COLO829 (cell line): ENCODE data around the gene KLHL25.
"Not testable (repeated sequence)": the region's sequence is repeated elsewhere in the genome, so short reads cannot be mapped to it uniquely, and the experiment has no call there.

Experiments
- DNase-seq: peaks from one replicate; pipeline ENCODE4 v3.0.0; 2012; ENCODE audit warnings: low spot score

Gene KLHL25

GRCh38 chr15:85802617-85803016, 7.9 kb upstream of the KLHL25 start:
- DNase-seq: not testable (repeated sequence)

GRCh38 chr15:85800478-85801123, 5.9 kb upstream of the KLHL25 start:
- no peak for DNase-seq

DNA sequence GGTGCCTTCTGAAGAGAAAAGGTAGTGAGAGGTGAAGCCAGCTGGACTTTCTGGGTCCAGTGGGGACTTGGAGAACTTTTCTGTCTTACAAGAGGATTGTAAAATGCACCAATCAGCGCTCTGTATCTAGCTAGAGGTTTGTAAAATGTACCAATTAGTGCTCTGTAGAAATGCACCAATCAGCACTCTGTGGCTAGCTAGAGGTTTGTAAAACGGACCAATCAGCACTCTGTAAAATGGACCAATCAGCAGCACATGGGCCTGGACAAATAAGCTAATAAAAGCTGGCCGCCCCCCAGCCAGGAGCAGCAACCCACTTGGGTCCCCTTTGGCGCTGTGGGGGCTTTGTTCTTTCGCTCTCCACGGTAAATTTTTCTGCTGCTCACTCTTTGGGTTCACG, 1.6 kb upstream of the KLHL25 start:
- DNase-seq: not testable (repeated sequence)

DNA sequence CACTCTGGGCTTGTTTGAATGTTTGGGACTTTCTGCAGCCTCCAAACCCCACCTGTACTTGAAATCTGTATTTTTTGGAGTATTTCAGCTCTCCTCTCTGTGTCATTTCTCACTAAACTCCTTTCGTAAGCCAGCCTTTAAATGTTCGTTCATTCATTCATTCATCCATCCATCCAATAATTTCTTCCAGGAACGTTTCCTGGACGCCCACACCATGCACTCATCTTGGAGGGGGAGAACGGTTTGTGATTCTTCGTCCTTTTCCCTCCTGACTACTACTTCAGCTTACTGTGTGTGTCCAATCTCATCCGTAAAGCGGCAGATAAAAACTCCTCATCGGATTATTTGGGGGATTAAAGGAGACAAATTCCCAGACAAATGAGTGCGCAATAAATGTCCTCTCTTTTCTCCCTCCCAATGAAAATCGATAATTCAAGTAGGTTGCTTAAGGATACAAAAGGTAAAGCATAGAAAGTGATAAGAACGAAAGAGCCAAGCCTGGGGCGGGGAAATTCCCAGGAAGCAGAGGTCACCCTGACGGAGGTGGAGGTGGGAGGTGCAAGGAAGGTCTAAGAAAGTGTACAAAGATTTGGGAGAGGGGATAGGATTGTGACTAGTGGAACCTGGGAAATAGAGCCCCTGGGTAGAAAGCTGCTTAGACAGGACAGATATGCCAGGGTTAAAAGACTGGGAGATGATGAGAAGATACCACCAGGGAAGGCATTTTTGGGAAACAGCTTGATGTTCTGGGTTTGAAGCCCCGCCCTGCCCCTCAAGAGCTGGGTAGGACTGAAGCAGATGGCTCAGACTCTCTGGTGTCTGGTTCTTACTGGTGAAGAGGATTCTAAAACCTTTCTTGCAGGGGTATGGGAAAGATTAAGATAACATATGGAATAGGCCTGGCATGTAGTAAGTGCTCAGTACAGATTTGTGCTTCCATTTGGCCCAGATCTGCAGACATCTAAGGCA, 896 bp upstream of the KLHL25 start:
- DNase-seq: no peak

- no peak for DNase-seq
Measured at GRCh38 chr15:85793641-85794597, 806 bp downstream of the KLHL25 start.

DNA sequence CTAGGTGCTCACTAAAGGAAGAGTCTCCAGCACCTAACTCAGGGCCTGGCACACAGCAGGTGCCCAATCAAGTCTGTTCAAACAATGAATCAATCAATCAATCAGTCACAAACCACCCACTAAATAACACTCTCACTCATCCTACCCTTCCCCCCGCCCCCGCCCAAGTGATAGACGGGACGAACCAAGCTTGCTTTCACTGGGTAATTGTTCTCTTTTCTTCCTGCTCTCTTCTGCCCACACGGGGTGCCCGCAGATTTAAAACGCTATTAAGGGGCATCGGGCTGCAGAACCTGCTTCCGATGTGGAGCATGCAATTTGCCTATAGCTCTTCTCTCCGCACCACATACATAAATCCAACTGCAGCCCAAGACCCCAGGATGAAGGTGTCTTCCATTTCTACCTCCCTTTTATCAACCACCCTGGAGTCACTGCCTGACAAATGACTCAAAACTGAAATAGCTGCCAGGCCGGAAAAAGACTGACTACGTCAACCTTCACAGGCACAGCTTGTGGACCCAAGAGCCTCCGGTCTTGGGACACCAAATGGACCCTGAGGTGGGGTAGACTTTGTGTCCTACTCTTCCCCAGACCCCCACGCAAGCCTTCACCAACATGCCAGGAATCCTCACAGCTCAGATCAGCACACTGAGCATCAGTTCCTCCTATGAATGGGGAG, 1.7 kb downstream of the KLHL25 start:
- DNase-seq: no peak

DNA sequence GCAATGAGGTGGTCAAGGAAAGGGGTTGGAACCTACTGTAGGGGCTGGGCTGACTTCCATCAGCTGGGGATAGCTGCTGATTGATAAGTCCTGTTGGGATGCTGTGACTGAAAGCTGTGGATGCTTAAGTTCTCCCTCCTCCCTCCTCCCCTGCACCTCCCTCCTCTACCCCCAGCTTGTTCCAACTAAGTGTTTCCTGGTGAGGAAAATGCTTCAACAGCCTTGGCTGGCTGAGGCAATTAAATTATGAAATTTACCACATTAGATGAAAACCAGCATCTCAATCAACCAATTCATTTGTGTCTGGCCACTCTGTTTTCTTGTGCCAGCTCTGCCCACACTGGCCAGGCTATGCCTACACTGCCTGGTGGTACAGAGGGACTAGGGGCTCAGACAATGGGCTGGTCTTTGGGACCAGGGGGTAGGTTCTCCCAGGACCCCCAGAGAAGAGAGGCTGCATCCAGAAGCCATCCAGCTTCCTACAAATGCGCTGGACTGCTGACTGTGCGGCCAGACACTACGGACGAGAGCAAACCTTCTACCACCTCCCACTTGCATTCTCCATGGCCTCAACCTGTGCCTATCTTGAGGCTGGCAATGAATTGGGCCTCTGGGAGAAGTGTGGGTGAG, 2.5 kb downstream of the KLHL25 start:
- no peak for DNase-seq

DNA sequence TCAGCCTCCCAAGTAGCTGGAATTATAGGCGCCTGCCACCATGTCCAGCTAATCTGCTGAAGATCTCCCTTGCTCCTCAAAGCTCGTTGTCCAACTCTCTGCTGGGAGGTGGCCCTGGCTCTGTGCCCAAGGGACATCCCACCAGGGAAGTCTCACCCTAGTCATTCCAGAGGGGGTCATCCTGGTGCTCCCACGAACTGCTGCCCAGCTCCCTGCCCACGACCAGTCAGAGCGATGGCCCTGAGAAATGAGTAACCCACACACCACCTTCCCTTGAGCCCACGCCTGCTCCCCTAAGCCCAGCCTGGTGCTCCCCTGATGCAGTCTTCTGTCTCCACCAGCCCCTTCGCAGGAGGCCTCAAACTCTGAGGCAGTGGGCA, 5.2 kb downstream of the KLHL25 start:
- DNase-seq: no peak

- no peak for DNase-seq
Measured at GRCh38 chr15:85788771-85789495, 5.8 kb downstream of the KLHL25 start.

DNA sequence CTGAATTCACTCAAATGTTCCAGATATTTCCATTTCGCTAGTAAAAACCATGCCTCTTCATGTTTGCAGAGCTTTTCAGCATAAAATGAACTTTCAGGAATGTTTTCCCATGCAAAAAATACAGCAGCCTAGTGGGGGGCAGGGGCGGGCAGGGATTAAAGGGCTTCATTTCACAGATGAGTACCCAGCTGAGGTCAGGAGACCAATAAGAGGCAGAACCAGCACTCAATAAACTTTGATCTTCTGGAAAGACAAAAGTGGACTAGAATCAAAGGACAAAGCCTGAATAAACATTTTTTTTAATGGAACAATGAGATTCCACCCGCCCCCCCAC, 8.0 kb downstream of the KLHL25 start:
- no peak for DNase-seq

- DNase-seq: no peak
Measured at GRCh38 chr15:85785887-85786780, 8.6 kb downstream of the KLHL25 start.

DNA sequence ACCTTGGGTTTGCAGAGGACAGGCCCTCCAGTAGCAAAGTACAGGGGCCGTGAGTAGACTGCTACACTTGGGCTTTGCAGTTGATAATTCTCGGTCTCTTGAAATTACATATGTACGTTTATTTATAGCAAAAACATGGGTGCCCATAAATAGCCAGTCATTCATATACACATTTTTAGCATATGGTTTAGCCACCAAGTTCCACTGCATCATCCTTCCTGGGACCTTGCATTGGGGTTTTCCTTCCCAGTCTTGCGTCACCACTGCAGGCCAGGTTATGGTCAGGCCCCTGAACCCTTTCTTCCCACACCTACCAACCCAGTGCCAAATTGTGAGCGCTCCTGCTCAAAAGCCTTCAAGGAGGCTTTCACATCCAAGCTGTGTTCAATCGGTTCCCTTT, 12.7 kb downstream of the KLHL25 start:
- no peak for DNase-seq

DNA sequence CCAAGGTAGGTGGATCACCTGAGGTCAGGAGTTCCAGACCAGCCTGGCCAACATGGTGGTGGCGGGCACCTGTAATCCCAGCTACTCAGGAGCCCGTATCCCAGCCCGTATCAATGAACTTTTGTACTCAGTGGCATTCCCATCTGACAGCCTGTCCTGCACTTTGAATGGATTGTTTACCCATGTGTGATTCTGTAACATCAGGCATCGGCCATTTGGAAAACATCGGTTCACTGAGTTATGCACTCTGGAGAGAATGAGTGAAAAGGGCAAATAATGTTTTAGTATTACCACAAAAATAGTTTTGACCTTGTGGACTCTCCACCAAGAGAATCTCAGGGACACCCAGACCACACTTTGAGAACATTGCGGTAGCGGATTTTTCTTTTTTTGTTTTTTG, 13.6 kb downstream of the KLHL25 start:
- no peak for DNase-seq

DNA sequence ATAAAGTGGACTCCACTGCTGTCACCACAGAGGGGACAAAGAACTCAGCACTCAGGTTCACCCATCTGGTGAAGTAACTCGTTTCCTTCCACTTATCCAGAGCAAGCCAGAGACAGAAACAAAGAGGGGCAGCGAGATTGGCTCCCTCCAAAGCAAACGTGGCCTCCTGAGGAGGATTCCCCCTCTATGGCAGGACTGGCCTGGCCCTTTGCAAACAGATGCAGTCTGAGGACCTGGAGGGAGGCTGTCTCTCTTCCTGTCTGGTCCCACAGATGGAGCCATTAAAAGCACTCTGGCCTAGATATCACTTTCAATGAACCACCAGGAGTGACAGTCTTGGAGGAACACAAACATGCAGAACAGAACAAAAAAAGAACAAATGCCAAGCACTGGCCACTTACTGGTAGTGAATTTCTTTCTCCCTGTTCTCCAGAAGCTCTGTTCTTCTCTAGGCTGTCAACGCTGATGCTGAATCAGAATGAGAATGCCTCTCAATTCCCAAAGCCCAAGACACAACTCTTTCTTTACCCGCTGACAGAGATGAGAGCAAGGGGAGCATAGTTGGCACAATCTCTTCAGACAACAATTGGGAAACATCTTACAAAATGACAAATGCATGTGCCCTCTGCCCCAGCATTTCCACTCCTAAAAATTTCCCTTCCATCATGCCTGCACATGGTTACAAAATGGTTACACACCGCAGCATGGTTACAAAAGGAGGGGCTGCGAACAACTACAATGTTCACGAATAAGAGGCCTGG, 14.3 kb downstream of the KLHL25 start:
- no peak for DNase-seq

DNA sequence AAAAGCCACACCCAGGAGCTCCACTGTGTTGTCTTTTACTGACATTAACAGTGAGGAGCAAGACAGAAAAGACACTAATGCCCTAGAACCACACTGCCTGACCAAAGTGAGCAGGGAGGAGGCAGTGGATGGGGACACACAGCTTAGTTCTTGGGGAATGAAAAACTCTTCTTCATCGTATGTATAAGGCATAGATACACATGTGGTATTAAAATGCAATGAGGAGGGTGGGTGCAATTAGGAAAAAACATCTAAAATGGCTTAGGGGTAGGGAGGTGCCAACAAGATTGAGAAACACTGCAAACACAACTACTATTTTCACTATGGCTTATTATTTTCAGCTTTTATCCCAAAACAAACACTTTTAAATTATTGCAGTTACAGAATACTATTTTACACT, 15.5 kb downstream of the KLHL25 start:
- no peak for DNase-seq

DNA sequence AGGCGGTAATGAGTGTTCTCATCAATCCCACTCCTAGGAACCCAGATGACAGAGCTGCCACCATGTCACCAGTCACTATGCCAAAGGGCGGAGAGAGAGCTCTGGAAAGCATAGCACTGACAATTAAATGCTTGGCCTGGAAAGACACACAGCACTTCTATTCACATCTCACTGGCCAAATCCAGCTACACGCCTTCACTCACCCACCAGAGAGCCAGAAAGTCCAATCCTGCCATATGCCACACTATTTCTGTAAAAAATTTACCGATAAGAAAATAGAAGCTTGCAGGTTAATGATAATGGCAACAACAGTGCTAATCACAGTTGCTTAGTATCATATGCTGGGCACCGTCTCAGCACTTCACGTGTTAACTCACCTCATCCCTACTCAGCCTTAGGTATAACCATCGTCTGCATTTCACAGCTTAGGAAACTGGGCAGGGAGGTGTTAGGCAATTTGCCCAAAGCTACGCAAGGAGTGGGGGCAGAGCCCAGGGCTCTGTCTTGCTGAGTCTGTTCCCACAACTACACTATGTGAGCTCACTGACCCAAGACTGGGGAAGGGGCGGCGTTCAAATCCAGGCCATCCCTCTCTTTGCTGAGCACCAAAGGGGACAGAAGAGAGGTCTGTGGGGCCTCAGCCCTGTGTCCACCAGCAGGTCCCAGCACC, 16.5 kb downstream of the KLHL25 start:
- no peak for DNase-seq

DNA sequence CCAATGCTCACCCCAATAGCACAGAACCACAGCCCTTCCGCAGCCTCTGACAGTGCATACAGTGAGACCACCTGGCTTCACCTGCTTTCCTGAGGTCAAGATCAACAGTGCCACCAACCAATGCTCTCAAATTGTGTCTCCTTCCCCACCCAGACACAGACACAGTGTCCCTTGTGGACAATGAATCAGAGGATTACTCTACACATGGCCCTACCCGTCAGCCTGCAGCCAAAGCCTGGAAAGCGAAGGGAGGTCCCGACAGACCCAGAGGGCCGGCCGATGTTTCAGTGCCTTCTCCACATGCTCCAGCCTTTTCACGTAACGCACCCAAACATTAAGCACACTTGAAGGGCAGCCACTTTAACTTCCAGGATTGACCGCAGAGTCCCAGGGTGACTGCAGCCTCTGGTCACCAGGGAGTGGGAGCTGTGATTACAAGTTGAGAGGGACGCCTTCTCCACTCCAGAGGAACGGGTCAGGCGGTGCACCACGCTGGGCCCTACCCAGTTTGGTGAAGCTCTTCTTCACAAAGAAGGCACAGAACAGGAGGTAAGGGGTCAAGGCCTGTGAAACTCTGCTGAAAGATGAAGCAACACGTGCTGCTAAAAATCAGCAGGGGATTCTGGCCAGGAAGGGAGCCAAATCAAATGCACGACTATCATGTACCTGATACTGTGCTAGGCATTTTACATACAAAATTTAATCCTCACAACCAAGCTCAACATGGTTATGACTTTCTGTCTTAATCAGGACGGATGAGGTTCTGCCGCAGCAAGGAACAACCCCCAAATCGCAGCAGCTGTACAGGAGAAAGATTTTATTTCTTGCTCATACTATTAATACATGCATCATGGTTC, 17.2 kb downstream of the KLHL25 start:
- no peak for DNase-seq
